Vagina (tissue), 1 donor: ENCODE results near the gene OR2T34. TPM values are rescaled to one million over a fixed set of nuclear protein-coding genes. Genes with fewer than 3 reads are reported as not detected.

ENCODE experiments used
- small RNA-seq: library from RNA; depleted of rRNA; stranded (forward); fragments of <200 nt; gene quantifications from one replicate; pipeline ENCODE3, GENCODE V24; 2016
- total RNA-seq: library from RNA; depleted of rRNA; stranded (reverse); fragments of >200 nt; gene quantifications from one replicate; pipeline ENCODE4 v1.2.3, GENCODE V29; 2016

Gene OR2T34
- total RNA-seq, 1 donor from 2014 or later: not detected

Small RNA genes within 50 kb of the gene (small RNA-seq; reads per million reads assigned to genes)
- not detected for gene RF00019

Other genes starting within 250 kb of the OR2T34 start
- not detected for gene OR14C36, start 226.0 kb downstream of the OR2T34 start, total RNA-seq
- not detected for gene OR2T4, start 213.1 kb downstream of the OR2T34 start, total RNA-seq
- not detected for gene OR2T6, start 199.0 kb downstream of the OR2T34 start, total RNA-seq
- not detected for gene OR2T1, start 171.7 kb downstream of the OR2T34 start, total RNA-seq
- not detected for gene OR2T2, start 129.1 kb downstream of the OR2T34 start, total RNA-seq
- gene OR2T3, start 101.4 kb downstream of the OR2T34 start, total RNA-seq: not detected
- not detected for gene OR2T5, start 86.2 kb downstream of the OR2T34 start, total RNA-seq
- gene OR2G6, start 66.7 kb downstream of the OR2T34 start, total RNA-seq: not detected
- not detected for gene OR2T29, start 12.0 kb downstream of the OR2T34 start, total RNA-seq
- gene OR2T10, start 22.9 kb upstream of the OR2T34 start, total RNA-seq: not detected
- gene OR2T11, start 60.3 kb upstream of the OR2T34 start, total RNA-seq: not detected
- gene OR2T35, start 70.5 kb upstream of the OR2T34 start, total RNA-seq: not detected
- gene OR2T27, start 80.8 kb upstream of the OR2T34 start, total RNA-seq: not detected
- not detected for gene OR14I1, start 128.0 kb upstream of the OR2T34 start, total RNA-seq
- not detected for gene LYPD8, start 181.0 kb upstream of the OR2T34 start, total RNA-seq